Dermis microvascular lymphatic vessel endothelial cell (primary cell): ENCODE measurements around the gene DET1. TPM values are rescaled to one million over a fixed set of nuclear protein-coding genes. Genes with fewer than 3 reads are reported as not detected.
"Not testable (repeated sequence)": the region's sequence is repeated elsewhere in the genome, so short reads cannot be mapped to it uniquely, and the experiment has no call there.

Experiments
- DNase-seq, 2 donors: peaks; one replicate each; pipeline versions ENCODE4 v3.0.0 to v3.0.0-alpha.2; 2010; ENCODE audit warnings: low read depth in 2 of 2
- total RNA-seq: library from RNA; depleted of rRNA; stranded (reverse); fragments of >200 nt; gene quantifications from 2 replicates; pipeline ENCODE4 v1.2.1, GENCODE V29; 2014

The DET1 gene
- total RNA-seq, 1 donor from 2014 or later, result 2.2 TPM

GRCh38 chr15:88497109-88497765, 49.2 kb downstream of the DET1 start:
- no peak for DNase-seq

- DNase-seq, result no peak
These were observed 52.6 kb downstream of the DET1 start for GRCh38 chr15:88493844-88494243.

GRCh38 chr15:88491158-88491557, 55.3 kb downstream of the DET1 start:
- DNase-seq, result no peak

GRCh38 chr15:88490036-88490435, 56.4 kb downstream of the DET1 start:
- DNase-seq, result no peak

GRCh38 chr15:88489321-88489720, 57.2 kb downstream of the DET1 start:
- DNase-seq, result no peak

- no peak for DNase-seq
These were observed 58.5 kb downstream of the DET1 start for GRCh38 chr15:88487796-88488523.

GRCh38 chr15:88487178-88487795, 59.2 kb downstream of the DET1 start:
- no peak for DNase-seq

- no peak for DNase-seq
These were observed 61.7 kb downstream of the DET1 start for GRCh38 chr15:88484682-88485331.

GRCh38 chr15:88482263-88482662, 64.2 kb downstream of the DET1 start:
- DNase-seq, result no peak

- DNase-seq, result no peak
These were observed 65.5 kb downstream of the DET1 start for GRCh38 chr15:88480981-88481380.

GRCh38 chr15:88479169-88479568, 67.3 kb downstream of the DET1 start:
- no peak for DNase-seq

GRCh38 chr15:88477904-88478303, 68.6 kb downstream of the DET1 start:
- DNase-seq, result no peak

GRCh38 chr15:88477126-88477525, 69.4 kb downstream of the DET1 start:
- DNase-seq, result no peak

GRCh38 chr15:88476635-88477060, 69.8 kb downstream of the DET1 start:
- DNase-seq, result peak; percentile 55 to 61

GRCh38 chr15:88473661-88474293, 72.7 kb downstream of the DET1 start:
- not testable (repeated sequence) for DNase-seq

GRCh38 chr15:88472225-88472624, 74.3 kb downstream of the DET1 start:
- DNase-seq, result no peak

GRCh38 chr15:88470625-88471372, 75.7 kb downstream of the DET1 start:
- DNase-seq, result no peak

- DNase-seq, result no peak
These were observed 77.2 kb downstream of the DET1 start for GRCh38 chr15:88469321-88469720.

GRCh38 chr15:88468721-88469120, 77.8 kb downstream of the DET1 start:
- not testable (repeated sequence) for DNase-seq

GRCh38 chr15:88467935-88468528, 78.4 kb downstream of the DET1 start:
- DNase-seq, result peak in 1 of 2 donors; percentile 17
